Lung (tissue), 12 donors: ENCODE measurements around the gene EXPH5. TPM values are rescaled to one million over a fixed set of nuclear protein-coding genes. Genes with fewer than 3 reads are reported as not detected.

Experiments
- ATAC-seq: fragments of 200-7000 bp; cut with Tn5 transposase; one replicate; pipeline ENCODE4 v1.9.1; 2020; ENCODE audit warnings: moderate number of reproducible peaks; ENCODE audit not compliant: insufficient read depth, low FRiP score
- DNase-seq, 3 donors: peaks; one replicate each; pipeline ENCODE4 v3.0.0-alpha.2; 2013 to 2017
- H3K27ac ChIP-seq, 2 donors: one replicate each; pipeline ENCODE4 v1.5.1; 2013; ENCODE audit warnings: mild to moderate bottlenecking in 2 of 2, moderate library complexity in 2 of 2, control low read depth in 1 of 2, inconsistent platforms in 1 of 2, low read depth in 1 of 2, low read length in 1 of 2
- H3K27me3 ChIP-seq, 3 donors: one replicate each; pipeline ENCODE4 v1.5.1; 2013; ENCODE audit warnings: low read length in 2 of 3; ENCODE audit not compliant: control insufficient read depth in 3 of 3, insufficient read depth in 3 of 3
- H3K36me3 ChIP-seq, 4 donors: one replicate each; pipeline ENCODE4 v1.5.1; 2013; ENCODE audit warnings: low read length in 4 of 4, mild to moderate bottlenecking in 1 of 4, moderate library complexity in 1 of 4; ENCODE audit not compliant: control insufficient read depth in 4 of 4, insufficient read depth in 4 of 4
- H3K4me1 ChIP-seq, 5 donors: one replicate each; pipeline ENCODE4 v1.5.1; 2013; ENCODE audit warnings: low read length in 5 of 5, mild to moderate bottlenecking in 2 of 5, moderate library complexity in 1 of 5; ENCODE audit not compliant: control insufficient read depth in 5 of 5, insufficient read depth in 5 of 5
- H3K4me3 ChIP-seq: one replicate; pipeline ENCODE4 v1.5.1; 2013; ENCODE audit warnings: mild to moderate bottlenecking, control low read depth, moderate library complexity
- H3K9ac ChIP-seq, 2 donors: one replicate each; pipeline ENCODE4 v1.5.1; 2013; ENCODE audit warnings: low read length in 2 of 2, control low read depth in 1 of 2; ENCODE audit not compliant: insufficient read depth in 1 of 2
- H3K9me3 ChIP-seq, 4 donors: one replicate each; pipeline ENCODE4 v1.5.1; 2013; ENCODE audit warnings: low read length in 3 of 4, mild to moderate bottlenecking in 1 of 4, moderate library complexity in 1 of 4; ENCODE audit not compliant: control insufficient read depth in 4 of 4, insufficient read depth in 3 of 4
- CTCF ChIP-seq: IDR thresholded peaks from 2 replicates; pipeline ENCODE4 v1.5.1; 2012; ENCODE audit warnings: mild to moderate bottlenecking; ENCODE audit errors: control extremely low read depth, extremely low read depth
- WGBS, 2 donors: extraction: QIAGEN DNeasy Blood & Tissue Kit; methylation state at CpG; one replicate each; pipeline ENCODE4 v1.1.7; 2013; 5-methylcytosine and 5-hydroxymethylcytosine counted together
- polyA plus RNA-seq, 2 donors: library from polyadenylated mRNA; stranded (reverse); fragments of 200-250 nt; gene quantifications; one replicate each; pipeline ENCODE4 v1.2.1, GENCODE V29; 2013
- total RNA-seq, 2 donors: library from RNA; depleted of rRNA in 1 of 2; stranded (reverse); fragments of >200 nt in 1 of 2; gene quantifications; one replicate each; pipeline ENCODE4 v1.2.1, GENCODE V29; 2014 to 2021
- donor health status: control.
- donor health status: control.
- donor health status: Bipolar disorder and iron deficiency.
- donor health status: healthy.
- donor health status: DM: yes; HTN: yes; CAD: no.

EXPH5 gene
- total and polyA plus RNA-seq, 4 donors = 1.1 to 28.8 (median 15.2) TPM

- H3K9ac ChIP-seq = no peak overlapping the region
- no peak overlapping the region for H3K27ac ChIP-seq
- no peaks in the 10 kb centered on the region for H3K9me3 ChIP-seq
- DNase-seq (no peak), ATAC-seq (no peak)
- no peaks in the 10 kb centered on the region for H3K27me3 ChIP-seq
- no peak overlapping the region for H3K4me3 ChIP-seq
- no peaks in the 10 kb centered on the region for H3K4me1 ChIP-seq
- WGBS, 2 donors = 95 to 97% methylated on average over 4 of the region's 4 CpGs
- TF ChIP-seq CTCF = no peak
- no peaks in the 10 kb centered on the region for H3K36me3 ChIP-seq
Measured at GRCh38 chr11:108574675-108575074, 18.9 kb downstream of the EXPH5 start.

GRCh38 chr11:108571001-108571400, 22.6 kb downstream of the EXPH5 start:
- WGBS, 2 donors = 82 to 89% methylated on average over 2 of the region's 2 CpGs
- ATAC-seq (no peak), DNase-seq (no peak)
- no peak for TF ChIP-seq CTCF
- Histone ChIP-seq H3K27me3 (no peaks in the 10 kb centered on the region), H3K4me1 (peaks cover 0 to 3% (median 0%) of the 10 kb centered on the region in 5 donors), H3K36me3 (no peaks in the 10 kb centered on the region), H3K9me3 (no peaks in the 10 kb centered on the region), H3K9ac (no peak overlapping the region), H3K27ac (no peak overlapping the region), H3K4me3 (no peak overlapping the region)

GRCh38 chr11:108569896-108570295, 23.7 kb downstream of the EXPH5 start:
- no peaks in the 10 kb centered on the region for H3K36me3 ChIP-seq
- H3K27ac ChIP-seq = no peak overlapping the region
- ATAC-seq (no peak), DNase-seq (no peak)
- no peaks in the 10 kb centered on the region for H3K9me3 ChIP-seq
- no peak overlapping the region for H3K4me3 ChIP-seq
- no peaks in the 10 kb centered on the region for H3K27me3 ChIP-seq
- WGBS, 2 donors = 92 to 100% methylated on average over 1 of the region's 1 CpG
- TF ChIP-seq CTCF = no peak
- peaks cover 0 to 3% (median 0%) of the 10 kb centered on the region in 5 donors for H3K4me1 ChIP-seq
- no peak overlapping the region for H3K9ac ChIP-seq

- no peaks in the 10 kb centered on the region for H3K27me3 ChIP-seq
- no peak overlapping the region for H3K4me3 ChIP-seq
- H3K27ac ChIP-seq = no peak overlapping the region
- WGBS, 2 donors = 79 to 81% methylated on average over 11 of the region's 11 CpGs
- ATAC-seq (no peak), DNase-seq (peak in 1 of 3 donors; percentile 41)
- H3K9me3 ChIP-seq = no peaks in the 10 kb centered on the region
- H3K9ac ChIP-seq = no peak overlapping the region
- H3K36me3 ChIP-seq = no peaks in the 10 kb centered on the region
- TF ChIP-seq CTCF = no peak
- H3K4me1 ChIP-seq = peaks cover 0 to 3% (median 0%) of the 10 kb centered on the region in 5 donors
Measured at GRCh38 chr11:108568195-108568858, 25.2 kb downstream of the EXPH5 start.
